HG02840 (cell line): ENCODE data around the gene GYS1.

ENCODE experiments used
- ATAC-seq: cut with Tn5 transposase; IDR thresholded peaks from one replicate; pipeline ENCODE4 v1.9.1; 2021; ENCODE audit warnings: mild to moderate bottlenecking, moderate library complexity, moderate number of reproducible peaks; ENCODE audit not compliant: unreplicated experiment, low FRiP score

GYS1 gene

DNA sequence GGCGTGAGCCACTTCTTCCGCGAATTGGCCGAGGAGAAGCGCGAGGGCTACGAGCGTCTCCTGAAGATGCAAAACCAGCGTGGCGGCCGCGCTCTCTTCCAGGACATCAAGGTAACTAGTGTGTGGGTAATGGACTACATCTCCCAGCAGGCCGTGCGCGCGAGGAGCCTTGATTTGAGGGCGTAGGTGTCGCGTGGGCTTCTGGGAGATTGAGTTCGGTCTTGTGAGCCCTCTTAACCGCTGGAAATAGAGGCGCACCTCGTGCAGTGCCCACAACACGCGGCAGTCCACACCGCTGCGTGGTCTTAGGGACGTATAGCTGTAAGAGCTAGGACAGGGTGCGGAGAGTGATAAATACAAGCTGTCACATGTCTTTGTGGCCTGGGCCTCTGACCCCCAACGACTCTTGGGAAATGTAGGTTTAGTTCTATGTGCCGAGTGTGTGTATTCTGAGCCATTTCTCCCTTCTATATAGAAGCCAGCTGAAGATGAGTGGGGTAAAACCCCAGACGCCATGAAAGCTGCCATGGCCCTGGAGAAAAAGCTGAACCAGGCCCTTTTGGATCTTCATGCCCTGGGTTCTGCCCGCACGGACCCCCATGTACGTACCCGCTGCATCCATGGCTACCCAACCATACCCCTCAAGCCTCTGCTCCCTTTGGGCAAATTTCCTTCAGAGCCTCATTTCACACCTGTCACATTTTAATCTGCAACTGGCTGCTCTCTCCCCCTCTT, 27.1 kb downstream of the GYS1 start:
- ATAC-seq, result peak; percentile 7

DNA sequence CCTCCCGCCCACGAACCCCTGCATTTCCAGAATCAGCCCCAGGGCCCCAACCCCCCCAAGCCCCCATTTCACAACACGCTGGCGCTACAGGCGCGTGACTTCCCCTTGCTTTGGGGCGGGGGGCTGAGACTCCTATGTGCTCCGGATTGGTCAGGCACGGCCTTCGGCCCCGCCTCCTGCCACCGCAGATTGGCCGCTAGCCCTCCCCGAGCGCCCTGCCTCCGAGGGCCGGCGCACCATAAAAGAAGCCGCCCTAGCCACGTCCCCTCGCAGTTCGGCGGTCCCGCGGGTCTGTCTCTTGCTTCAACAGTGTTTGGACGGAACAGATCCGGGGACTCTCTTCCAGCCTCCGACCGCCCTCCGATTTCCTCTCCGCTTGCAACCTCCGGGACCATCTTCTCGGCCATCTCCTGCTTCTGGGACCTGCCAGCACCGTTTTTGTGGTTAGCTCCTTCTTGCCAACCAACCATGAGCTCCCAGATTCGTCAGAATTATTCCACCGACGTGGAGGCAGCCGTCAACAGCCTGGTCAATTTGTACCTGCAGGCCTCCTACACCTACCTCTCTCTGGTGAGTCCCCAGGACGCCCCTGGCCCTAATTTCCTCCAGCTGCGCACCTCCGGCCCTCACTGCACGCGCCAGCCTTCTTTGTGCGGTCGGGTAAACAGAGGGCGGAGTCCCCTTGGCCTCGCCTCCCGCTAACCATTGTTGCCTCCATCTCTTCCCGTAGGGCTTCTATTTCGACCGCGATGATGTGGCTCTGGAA, 27.9 kb downstream of the GYS1 start, which contains the start of gene FTL:
Gene FTL (plus strand): TSS at position 270 of the 766 bp plus-strand sequence. CDS start 199 bp downstream, at position 469.
- peak; percentile 53 for ATAC-seq

DNA sequence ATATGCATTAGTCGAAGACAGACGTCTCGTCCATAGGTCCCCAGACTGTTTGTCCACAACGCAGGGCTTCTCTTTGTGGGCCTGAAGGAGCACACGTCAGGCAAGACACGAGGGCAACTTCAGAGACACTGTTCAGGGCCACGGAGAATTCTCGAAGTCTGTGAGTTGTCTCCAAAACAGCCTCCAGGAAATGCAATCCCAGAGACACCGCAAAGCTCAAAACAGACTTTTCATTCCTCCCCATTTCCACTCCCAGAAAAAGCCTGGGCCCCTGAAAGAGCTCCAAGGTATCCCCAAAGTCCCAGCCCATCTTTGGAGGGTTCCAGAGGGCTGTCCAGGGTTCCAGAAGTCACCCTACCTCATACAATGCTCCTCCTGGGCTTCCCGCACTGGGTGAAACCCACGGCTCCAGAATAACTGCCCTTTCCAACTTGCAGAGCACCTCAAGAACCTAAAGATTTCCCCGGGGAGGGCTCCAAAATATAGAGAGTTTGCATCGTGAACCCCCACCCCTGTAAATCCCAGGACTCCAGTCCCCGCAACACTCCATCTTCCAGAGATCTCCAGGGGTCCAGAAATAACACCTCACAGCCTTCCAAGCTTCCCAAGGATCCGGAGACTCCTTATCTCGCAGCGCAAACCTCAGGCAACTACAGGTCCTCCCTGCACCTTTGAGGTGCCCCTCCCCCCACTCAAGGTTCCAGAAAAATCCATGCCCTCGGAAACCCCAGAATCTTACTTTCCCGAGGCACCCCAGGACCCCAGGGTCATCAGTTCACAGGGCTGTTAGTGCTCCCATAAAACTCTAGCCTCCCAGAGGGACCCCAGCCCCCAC, 28.7 kb downstream of the GYS1 start:
- ATAC-seq, result no peak

DNA sequence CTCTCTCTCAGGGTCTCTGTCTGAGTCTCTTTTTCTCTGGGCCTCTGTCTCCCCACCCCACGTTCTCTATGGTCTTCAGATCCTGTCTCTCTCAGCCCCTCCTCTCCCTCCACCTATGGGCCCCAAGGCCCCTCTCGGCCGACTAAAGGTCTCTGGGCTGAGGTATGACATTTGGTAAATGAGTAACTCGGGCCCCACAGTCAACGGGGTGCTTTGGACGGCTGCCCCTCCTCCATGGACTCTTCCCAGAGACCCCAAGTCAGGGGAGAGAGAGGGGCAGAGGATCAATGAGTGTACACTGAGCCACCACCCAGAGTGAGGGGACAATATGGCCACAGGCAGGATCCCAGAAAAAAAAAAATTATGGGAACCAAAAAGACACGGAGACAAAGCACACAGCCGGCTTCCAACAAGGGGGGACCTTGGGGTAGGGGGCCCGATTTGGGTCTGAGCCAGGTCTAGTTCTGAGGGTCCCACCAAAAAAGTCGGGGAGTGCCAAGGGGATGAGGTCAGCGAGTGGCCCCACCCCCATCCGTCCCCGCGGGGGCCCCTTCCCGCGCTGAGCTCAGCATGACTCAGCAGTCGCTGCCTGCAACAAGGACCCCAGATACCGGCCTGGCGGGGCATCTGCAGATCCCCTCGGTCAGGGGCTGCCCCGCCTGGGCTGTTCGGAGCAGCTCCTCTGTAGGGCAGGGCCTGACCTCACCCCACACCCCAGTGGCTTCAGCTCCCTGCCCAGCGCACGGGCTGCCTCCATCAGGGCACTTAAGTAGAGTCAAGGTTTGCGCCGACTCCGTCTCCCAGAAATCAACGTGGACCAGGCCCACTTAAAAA, 29.5 kb downstream of the GYS1 start:
- no peak for ATAC-seq

DNA sequence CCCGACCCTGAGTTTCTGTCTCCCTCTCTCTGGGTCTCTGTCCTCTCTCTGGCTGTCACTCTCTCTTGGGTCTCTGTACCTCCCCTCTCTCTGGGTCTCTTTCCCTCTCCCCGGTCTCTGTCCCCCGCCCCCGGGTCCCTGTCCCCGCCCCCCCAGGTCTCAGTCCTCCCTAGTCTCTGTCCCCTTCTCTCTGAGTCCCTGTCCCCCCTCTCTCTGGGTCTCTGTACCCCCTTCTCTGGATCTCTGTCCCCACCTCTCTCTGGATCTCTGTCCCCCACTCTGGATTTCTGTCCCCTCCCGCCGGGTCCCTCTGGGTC, 30.3 kb downstream of the GYS1 start:
- no peak for ATAC-seq

DNA sequence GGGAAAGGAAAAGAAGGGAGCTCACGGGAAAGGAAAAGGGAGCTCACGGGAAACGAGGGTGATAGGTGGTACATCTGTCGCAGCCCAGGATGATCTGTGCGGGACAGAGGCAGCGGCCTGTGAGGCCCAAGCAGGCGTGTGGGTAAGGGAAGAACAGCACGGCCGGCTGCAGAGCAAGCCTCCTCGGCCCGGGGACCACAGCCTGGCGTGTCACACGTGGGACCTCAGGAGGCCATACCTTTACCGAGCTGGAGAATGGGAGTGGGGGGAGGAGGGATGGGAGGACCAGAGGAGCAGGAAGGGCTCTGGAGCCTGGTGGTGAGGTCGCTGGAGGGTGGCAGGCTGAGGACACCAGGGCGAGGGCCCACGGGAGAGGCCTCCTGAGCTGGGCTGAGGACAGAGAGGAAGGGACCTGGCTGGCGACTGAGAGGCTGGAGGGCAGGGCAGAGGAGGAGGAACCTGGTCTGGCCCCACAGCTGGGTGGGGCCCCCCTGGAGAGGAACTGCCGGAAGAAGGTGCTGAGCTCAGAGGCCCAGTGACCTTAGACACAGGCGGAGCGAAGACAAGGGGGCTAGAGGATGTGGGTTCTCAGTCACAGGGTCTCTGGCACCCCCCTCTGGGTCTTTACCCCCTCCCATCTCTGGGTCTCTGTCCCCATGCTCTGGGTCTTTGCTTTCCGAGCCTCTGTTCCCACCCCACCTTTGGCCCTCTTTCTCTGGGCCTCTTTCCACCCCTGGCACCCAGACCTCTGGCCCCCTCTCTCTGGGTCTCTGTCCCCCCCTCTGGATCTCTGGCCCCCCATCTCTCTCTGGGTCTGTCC, 30.9 kb downstream of the GYS1 start:
- no peak for ATAC-seq

DNA sequence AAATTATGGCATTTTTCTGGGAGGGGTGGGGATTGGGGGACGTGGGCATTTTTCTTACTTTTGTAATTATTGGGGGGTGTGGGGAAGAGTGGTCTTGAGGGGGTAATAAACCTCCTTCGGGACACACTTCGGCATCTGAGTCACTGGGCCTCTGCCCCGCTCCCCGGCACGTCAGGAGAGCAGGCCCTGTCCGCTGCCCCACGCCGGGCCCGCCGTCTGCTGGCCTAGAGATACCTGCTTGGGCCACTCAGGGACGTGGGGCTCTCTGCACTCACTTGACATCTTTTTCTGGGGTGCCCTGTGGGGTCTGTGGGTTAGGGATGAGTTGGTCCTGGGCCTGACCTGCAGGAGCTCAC, 31.5 kb downstream of the GYS1 start:
- ATAC-seq, result no peak

DNA sequence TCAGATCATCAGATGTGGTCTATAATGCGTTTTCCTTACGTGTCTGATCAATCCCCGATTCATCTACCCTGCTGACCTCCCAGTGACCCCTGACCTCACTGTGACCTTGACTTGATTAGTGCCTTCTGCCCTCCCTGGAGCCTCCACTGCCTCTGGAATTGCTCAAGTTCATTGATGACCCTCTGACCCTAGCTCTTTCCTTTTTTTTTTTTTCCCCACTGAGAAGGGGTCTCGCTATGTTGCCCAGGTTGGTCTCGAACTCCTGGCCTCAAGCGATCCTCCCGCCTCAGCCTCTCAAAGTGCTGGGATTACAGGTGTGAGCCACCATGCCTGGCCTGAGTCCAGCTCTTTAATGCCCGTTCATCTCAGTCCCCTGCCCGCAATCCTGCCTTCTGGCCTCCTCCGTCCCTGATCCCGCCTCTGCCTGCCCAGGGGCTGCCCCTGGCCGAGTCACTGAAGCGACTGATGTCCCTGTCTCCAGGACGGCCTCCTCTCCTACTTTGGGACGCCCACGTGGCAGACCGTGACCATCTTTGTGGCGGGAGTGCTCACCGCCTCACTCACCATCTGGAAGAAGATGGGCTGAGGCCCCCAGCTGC, 32.0 kb downstream of the GYS1 start:
- ATAC-seq, result no peak

DNA sequence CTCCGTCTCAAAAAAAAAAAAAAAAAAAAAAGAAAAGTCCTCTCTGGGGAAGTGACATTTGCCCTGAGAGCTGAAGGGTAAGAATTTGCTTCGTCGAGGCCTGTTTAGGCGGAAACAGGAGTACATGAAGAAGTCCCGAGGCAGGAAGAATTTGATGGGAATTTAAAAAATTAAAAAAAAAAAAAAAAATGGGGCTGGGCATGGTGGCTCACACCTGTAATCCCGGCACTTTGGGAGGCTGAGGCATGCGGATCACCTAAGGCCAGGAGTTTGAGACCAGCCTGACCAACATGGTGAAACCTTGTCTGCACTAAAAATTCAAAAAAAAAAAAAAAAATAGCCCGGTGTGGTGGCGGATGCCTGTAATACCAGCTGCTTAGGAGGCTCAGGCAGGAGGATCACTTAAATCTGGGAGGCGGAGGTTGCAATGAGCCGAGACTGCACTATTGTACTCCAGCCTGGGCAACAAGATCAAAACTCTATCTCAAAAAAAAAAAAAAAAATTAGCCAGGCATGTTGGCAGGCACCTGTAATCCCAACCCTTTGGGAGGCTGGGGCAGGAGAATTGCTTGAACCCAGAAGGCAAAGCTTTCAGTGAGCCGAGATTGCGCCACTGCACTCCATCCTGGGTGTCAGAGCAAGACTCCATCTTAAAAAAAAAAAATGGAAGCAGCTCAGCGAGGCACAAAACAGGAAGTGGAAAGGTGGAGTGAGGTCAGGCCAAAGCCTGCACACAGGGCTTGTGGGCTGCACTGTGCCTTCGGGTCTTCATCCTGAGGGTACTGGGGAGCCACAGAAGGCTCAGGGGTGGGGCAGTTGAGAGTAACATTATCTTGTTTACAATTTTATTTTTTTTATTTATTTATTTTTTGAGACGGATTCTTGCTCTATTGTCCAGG, 33.5 kb downstream of the GYS1 start:
- no peak for ATAC-seq

DNA sequence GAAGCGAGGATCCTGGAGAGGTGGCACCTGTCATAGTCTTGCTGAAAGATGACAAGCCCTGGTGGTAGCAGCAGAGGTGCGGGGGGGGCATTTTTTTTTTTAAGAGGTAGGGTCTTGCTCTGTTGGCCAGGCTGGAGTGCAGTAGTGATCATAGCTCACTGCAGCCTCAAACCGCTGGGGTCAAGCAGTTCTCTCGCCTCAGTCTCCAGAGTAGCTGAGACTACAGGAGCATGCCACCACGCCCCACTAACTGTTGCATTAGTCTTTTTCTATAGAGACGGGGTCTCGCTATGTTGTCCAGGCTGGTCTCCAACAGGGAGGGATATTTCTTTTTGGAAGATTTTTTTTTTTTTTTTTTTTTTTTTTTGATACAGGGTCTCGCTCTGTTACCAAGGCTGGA, 35.1 kb downstream of the GYS1 start:
- ATAC-seq, result no peak

DNA sequence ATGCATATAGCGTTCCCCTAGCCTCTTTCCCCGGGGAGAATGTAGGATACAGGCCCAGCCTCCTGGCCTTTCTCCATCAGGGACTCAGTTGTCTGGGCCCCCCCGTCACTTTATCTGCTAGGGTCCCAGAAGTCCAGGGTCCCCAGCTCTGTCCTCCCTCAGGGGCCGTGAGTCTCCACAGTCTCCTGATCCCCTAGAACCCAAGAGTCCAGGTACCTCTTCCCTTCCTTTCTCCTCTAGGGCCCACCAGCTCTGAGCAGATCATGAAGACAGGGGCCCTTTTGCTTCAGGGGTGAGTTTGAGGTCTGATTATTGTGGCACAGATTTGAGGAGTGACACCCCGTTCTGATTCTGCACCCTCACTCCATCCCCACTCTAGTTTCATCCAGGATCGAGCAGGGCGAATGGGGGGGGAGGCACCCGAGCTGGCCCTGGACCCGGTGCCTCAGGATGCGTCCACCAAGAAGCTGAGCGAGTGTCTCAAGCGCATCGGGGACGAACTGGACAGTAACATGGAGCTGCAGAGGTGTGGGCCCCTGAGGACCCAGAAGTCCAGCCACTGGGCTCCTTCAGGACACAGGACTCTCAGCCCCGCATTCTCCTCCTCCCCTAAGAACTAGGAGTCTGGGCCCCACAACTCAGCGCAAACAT, 37.7 kb downstream of the GYS1 start:
- ATAC-seq, result peak; percentile 11

DNA sequence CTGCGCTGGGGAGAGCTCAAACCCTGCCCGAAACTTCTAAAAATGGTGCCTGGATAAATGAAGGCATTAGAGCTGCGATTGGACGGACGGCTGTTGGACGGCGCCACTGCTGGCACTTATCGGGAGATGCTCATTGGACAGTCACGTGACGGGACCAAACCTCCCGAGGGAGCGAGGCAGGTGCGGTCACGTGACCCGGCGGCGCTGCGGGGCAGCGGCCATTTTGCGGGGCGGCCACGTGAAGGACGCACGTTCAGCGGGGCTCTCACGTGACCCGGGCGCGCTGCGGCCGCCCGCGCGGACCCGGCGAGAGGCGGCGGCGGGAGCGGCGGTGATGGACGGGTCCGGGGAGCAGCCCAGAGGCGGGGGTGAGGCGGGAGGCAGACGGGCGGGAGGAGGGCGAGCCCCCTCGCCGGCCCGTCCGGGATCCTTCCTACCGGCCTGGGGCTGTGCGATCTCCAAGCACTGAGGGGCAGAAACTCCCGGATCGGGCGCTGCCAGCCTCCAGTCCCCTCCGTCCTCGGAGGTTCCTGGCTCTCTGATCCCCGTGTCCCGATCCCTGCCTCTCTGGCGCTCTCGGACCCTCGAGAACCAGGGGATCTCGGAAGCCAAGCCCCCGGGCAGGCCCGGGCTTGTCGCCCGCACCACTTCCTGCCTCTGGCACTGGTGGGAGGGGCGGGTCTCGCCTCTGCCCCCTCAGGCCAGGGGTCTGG, 38.4 kb downstream of the GYS1 start, which contains the start of gene BAX:
Gene BAX (plus strand): TSS at position 281 of the 713 bp plus-strand sequence. CDS start 54 bp downstream, at position 335.
- ATAC-seq, result peak; percentile 89

DNA sequence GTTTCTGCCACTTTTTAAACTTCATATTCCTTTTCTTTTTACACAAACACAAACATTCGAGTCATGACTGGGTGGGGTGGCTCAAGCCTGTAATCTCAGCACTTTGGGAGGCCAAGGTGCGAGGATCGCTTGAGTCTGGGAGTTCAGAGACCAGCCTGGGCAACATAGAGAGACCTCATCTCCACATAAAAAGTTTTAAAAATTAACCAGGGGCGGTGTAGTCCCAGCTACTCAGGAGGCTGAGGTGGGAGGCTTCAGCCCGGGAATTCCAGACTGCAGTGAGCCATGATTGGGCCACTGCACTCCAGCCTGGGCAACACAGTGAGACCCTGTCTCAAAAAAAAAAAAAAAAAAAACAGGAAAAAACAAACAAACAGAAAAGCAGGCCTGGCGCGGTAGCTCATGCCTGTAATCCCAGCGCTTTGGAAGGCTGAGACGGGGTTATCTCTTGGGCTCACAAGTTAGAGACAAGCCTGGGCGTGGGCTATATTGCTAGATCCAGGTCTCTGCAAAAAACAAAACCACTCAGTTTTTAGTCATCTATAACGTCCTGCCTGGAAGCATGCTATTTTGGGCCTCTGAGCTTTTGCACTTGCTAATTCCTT, 39.0 kb downstream of the GYS1 start:
- no peak for ATAC-seq

DNA sequence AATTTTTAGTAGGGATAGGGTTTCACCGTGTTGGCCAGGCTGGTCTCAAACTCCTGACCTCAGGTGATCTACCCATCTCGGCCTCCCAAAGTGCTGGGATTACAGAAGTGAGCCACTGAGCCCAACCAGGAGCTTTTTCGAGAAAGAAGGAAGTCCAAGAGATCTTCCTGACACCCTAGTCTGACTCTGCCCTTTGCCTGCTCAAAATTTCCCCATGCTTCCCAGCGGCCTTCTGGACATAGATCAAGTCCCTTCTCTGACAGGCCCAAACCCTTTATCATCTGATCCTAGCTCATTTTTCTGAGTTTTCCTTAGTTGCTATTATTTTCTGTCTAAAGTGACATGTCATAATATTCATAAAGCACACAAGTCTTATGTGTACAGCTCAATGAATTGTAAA, 40.0 kb downstream of the GYS1 start:
- no peak for ATAC-seq

DNA sequence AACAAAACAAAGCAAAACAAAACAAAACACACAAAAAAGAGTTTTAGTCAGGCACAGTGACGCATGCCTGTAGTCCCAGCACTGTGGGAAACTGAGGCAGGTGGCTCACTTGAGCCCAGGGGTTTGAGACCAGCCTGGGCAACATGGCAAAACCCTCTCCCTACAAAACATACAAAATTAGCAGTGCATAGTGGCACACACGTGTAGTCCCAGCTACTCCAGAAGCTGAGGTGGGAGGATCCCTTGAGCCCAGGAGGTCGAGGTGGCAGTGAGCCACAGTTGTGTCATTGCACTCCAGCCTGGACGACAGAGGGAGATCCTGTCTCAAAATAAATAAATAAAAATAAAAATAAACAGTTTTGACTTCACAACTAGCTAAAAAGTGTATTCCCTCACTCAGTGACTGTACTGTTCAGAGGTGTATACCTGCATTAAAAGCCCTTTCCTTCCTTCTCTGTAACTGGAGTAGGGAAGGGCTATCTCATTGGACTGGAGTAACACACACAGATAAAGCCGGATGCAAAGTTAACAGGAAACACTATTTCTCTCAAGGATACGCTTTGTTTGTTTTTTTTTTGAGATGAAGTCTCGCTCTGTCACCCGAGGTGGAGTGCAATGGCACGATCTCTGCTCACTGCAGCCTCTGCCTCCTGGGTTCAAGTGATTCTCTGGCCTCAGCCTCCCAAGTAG, 42.1 kb downstream of the GYS1 start:
- ATAC-seq, result no peak

DNA sequence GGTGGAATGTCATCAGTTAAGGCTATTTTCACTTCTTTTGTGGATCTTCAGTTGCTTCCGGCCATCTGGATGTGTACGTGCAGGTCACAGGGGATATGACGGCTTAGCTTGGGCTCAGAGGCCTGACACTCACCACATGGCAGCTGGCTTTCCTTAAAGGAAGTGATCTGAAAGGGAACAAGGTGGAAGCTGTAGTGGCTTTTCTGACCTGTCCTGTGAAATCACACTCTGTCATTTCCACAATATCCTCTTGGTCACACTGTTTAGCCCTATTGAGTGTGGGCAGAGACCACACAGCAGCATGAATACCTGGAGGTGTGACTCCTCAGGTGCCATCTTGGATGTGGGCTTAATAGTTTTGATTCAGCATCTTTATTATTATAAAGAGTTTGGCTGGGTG, 43.0 kb downstream of the GYS1 start:
- ATAC-seq, result no peak
